HCEC 1CT (cell line): ENCODE data around the gene CAMSAP1.

Experiments
- DNase-seq: peaks from one replicate; pipeline ENCODE4 v3.0.0-alpha.2; 2017

Gene CAMSAP1

DNA sequence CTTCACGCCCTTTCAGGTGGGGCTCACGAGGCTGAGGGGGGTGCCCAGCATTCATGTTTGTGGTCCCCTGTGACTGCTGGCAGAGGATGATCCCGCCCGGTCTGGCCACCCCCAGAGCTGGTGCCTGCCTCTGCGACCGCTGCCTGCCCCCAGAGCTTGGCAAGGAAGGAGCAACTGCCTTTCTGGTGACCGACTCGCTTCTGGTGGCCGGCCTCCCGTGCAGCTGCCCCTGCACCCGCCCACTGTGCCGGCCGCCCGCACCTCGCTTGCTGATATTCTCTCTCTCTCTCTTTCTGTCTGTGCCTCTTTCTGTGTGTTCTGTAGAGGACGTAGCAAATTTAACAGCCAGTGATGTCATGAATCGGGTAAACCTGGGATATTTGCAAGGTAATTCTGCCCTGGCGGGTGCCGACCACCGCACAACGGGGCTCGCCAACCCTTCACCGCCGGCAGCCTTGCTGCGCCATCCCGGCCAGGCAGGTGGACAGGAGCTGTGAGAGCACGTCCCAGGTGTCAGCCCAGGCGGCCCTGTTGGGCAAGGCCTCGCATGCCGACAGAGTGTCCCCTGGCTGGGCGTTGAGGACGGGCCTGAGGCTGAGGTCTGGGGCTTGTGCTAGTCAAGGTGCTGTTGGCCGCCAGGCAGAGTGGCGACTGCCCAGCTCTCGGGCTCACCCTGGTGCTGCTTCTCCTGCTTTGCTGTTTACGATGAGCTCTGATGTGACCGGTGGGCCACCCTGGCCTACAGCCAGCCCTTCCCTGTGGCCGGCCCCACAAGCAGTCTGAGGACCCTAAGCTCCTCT lies 119.4 kb downstream of the CAMSAP1 start:
- DNase-seq: no peak

GRCh38 chr9:135787317-135787716 lies 120.0 kb downstream of the CAMSAP1 start:
- no peak for DNase-seq

DNA sequence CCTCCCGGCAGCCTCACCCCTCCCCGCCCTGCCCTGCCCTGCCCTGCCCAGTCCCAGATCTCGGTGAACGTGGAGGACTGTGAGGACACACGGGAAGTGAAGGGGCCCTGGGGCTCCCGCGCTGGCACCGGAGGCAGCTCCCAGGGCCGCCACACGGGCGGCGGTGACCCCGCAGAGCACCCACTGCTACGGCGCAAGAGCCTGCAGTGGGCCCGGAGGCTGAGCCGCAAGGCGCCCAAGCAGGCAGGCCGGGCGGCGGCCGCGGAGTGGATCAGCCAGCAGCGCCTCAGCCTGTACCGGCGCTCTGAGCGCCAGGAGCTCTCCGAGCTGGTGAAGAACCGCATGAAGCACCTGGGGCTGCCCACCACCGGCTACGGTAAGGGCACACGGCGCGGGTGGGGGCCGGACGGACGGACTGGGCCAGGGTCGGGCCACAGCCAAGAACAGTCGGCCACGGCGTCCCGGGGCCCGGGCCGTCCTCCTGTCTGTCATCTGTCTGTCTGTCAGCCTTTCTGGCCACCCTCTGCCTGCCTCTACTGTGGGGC lies 121.1 kb downstream of the CAMSAP1 start:
- DNase-seq: no peak

GRCh38 chr9:135785013-135785575 lies 122.3 kb downstream of the CAMSAP1 start:
- DNase-seq: no peak

- no peak for DNase-seq
These were observed 123.7 kb downstream of the CAMSAP1 start for GRCh38 chr9:135783540-135784245.

- DNase-seq: no peak
These were observed 124.4 kb downstream of the CAMSAP1 start for GRCh38 chr9:135782946-135783345.

- DNase-seq: no peak
These were observed 126.7 kb downstream of the CAMSAP1 start for GRCh38 chr9:135780626-135781025.

DNA sequence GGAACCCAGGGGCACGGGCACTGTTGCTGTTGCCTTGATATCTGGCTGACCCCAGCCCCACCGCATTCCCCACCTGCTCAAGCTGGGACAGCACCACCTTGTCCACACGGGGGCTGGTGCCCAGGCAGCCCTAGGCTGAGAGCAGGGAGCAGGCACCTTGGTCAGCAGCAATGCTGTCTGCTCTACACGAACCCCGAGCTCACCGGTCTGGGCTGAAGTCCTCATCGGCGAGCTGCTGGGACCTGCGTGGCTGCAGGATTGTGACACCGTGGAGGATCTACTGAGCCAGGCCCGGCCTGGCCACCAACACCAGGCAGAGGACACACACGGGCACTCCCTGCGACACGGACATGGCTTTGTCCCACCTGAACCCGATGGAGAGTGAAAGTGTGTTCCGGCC lies 127.3 kb downstream of the CAMSAP1 start:
- DNase-seq: no peak

GRCh38 chr9:135779571-135779970 lies 127.8 kb downstream of the CAMSAP1 start:
- DNase-seq: no peak

DNA sequence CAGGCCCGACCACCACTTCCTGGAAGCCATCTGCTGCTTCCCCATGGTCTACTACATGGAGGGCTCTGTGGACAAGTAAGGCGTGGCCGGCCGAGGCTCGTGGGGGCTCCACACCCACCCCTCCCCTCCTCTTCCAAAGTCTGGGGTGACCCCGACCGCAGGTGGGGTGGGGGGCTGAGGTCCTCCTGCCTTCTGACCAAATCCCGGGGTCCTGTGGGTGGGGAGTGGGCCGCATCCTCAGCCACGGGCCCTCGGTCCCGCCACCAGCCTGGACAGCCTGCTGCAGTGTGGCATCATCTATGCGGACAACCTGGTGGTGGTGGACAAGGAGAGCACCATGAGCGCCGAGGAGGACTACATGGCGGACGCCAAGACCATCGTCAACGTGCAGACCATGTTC lies 128.9 kb downstream of the CAMSAP1 start:
- DNase-seq: no peak

- DNase-seq: no peak
These were observed 129.6 kb downstream of the CAMSAP1 start for GRCh38 chr9:135777623-135778177.

DNA sequence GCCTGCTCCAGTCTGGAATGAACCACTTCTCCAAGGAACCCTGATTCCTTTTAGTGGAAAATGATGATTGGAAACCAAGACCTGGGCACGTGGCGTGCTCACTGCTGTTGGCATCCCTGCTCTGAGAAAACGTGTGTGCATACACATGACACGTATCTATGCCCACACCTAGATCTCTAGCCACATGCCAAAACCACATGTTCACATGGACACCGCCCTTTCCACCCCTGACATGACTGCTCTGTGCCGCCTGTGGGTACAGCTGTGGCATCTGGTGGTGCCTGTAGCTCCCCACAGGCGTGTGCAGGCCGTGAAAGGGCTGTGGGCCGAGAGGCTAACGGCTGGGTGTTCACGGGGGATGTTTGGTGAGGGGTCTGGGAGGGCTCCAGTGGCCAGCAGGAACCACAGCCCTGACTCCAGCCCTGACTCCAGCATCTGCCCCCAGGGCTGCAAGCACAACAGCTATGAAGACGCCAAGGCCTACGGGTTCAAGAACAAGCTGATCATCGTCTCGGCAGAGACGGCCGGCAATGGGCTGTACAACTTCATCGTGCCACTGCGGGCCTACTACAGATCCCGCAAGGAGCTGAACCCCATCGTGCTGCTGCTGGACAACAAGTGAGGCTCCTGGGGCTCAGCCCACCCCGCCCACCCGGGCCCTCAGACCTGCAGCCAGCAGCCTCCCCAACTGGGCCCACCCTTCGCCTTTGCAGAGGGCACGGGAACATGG lies 130.3 kb downstream of the CAMSAP1 start:
- DNase-seq: no peak

DNA sequence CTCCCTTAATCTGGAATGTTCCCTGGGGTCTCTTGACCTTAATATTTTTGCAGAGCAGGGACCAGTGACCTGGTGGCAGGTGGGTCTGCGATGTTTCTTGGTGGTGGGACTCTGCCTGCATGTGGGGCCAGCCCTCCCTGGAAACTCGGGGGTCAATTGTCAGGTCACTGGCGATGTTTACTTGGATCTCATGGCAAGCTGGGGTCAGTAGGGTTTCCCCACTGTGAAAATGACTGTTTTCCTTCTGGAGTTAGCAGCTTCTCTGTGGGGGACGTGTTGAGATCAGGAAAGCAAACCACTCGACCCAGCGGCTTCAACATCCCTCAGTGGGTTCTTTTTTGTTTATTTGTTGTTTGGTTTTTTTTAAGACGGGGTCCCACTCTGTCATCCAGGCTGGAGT lies 131.4 kb downstream of the CAMSAP1 start:
- DNase-seq: no peak

- no peak for DNase-seq
These were observed 132.4 kb downstream of the CAMSAP1 start for GRCh38 chr9:135774794-135775525.

GRCh38 chr9:135774239-135774747 lies 133.1 kb downstream of the CAMSAP1 start:
- no peak for DNase-seq

DNA sequence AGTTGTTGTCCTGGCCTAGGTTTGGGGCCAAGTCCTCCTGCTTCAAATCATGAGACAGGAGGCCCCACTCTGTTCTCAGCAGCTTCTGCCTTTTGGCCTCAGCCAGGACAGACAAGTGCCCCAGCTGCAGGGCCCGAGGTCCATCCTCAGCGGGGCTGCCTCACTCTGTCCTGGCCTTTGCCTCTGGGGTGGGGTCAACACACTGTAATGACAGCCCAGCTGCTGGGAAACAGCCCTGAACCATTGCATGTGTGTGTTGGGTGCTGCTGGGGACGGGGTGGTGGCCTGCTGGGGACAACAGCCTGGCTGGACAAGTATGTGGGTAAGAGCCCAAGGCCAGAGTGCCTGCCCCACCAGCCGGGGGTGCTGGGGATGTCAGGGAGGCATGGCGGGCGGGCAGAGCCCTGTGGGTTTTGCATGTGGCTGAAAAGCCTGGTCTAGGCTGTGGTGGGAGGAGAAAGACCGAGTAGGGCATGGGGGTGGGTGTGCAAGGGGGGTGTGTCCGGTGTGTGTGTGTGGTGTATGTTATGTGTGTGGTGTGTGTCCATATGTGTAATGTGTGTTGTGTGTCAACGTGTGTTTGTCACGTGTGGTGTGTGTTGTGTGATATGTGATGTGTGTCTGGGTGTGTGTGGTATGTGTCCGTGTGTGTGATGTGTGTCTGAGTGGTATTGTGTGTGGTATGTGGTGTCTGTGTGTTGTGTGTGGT lies 133.7 kb downstream of the CAMSAP1 start:
- no peak for DNase-seq

DNA sequence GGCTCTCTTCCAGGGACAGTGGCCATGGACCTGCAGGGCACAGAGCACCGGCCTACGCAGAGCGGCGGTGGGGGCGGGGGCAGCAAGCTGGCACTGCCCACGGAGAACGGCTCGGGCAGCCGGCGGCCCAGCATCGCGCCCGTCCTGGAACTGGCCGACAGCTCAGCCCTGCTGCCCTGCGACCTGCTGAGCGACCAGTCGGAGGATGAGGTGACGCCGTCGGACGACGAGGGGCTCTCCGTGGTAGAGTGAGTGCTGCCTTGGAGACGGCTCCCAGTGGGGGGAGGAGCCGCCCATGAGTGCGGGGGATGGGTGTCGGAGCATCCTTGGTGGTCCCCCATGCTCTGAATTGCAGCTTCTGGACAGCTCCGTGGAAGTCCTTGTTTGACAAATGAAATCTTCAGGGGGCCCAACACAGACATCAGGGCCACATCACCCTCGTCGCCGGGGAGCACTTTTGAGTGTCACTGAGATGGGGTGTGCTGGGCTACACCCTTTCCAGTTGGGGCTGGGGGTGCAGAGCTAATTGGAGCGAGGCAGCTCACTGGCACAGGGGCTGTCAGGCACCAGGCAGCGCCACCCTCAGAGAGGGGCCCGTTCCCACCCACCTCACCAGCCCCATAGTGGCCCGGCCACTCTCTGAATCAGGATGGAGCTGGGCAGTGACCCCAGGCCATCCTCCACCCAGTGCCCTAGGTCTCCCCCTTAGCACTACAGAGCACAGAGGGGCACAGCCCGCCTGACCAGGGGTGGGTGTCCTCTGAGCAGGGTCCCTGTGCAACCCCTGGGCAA lies 134.4 kb downstream of the CAMSAP1 start:
- DNase-seq: no peak

- no peak for DNase-seq
These were observed 135.2 kb downstream of the CAMSAP1 start for GRCh38 chr9:135772056-135772646.

DNA sequence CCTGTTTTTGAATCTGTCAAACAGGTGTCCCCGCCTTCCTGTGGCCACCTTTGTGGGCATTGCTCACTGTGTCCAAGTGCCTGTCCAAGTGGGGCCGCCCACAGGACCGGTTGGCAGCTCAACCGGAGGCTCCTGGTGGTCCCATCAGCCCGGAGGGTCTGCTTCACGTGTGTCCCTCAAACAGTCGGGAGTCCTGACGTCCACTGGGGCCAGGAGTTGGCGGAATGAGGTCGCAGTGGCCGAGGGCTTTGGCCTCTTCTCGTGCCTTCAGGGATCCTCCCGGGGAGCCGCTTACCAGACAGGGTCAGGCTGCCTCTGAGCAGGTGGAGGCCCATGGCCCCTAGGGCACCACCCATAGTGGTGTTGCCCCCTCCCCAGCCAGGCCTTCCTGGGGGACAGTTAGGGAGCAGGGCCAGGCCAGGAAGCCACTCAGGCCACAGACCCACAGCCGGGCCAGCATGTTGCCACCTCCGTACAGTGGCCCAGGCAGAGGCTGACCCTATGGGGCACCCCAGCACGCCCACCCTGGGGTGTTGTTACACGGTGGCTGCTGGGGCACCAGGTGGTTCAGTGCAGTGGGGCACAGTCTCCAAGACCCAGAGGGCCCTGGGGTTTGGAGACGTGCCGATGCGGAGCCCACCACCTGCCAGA lies 135.8 kb downstream of the CAMSAP1 start:
- DNase-seq: no peak
